Ammon's horn (tissue), 1 donor: Measurements from ENCODE around the gene SRRD.
A peak's percentile ranks its signal among the peaks of the same experiment; 100 is the strongest.

Experiments
- DNase-seq: peaks from one replicate; pipeline ENCODE4 v3.0.0-alpha.2; 2016; ENCODE audit warnings: low spot score

Gene SRRD

GRCh38 chr22:26482161-26482560 is 1.5 kb upstream of the SRRD start:
- no peak for DNase-seq

- DNase-seq, result no peak
These were observed 636 bp upstream of the SRRD start for GRCh38 chr22:26483043-26483438.

- DNase-seq, result no peak
These were observed 656 bp downstream of the SRRD start for GRCh38 chr22:26484360-26484706.

GRCh38 chr22:26485013-26485412 is 1.3 kb downstream of the SRRD start:
- DNase-seq, result no peak

- DNase-seq, result no peak
These were observed 2.2 kb downstream of the SRRD start for GRCh38 chr22:26485806-26486390.

- no peak for DNase-seq
These were observed 2.7 kb downstream of the SRRD start for GRCh38 chr22:26486394-26486793.

- DNase-seq, result no peak
These were observed 4.3 kb downstream of the SRRD start for GRCh38 chr22:26487996-26488395.

- DNase-seq, result no peak
These were observed 5.9 kb downstream of the SRRD start for GRCh38 chr22:26489447-26490036.

- DNase-seq, result no peak
These were observed 8.5 kb downstream of the SRRD start for GRCh38 chr22:26492220-26492619.

GRCh38 chr22:26494506-26494905 is 10.8 kb downstream of the SRRD start:
- no peak for DNase-seq

- no peak for DNase-seq
These were observed 12.8 kb downstream of the SRRD start for GRCh38 chr22:26496456-26496855.

GRCh38 chr22:26499188-26499703 is 15.6 kb downstream of the SRRD start:
- DNase-seq, result no peak

GRCh38 chr22:26501996-26502395 is 18.3 kb downstream of the SRRD start:
- DNase-seq, result no peak

- DNase-seq, result peak; percentile 66
These were observed 19.2 kb downstream of the SRRD start for GRCh38 chr22:26502688-26503561.

GRCh38 chr22:26503758-26504157 is 20.1 kb downstream of the SRRD start:
- DNase-seq, result no peak

- DNase-seq, result no peak
These were observed 24.5 kb downstream of the SRRD start for GRCh38 chr22:26508148-26508547.

GRCh38 chr22:26512149-26512793 is 28.6 kb downstream of the SRRD start, which contains the start of gene TFIP11:
Gene TFIP11 (minus strand): TSS chr22:26512473. CDS start chr22:26510272, 2,201 bp downstream.
- DNase-seq, result peak; percentile 96

- DNase-seq, result no peak
These were observed 30.2 kb downstream of the SRRD start for GRCh38 chr22:26513838-26514237.

GRCh38 chr22:26514419-26515161 is 30.9 kb downstream of the SRRD start:
- no peak for DNase-seq

GRCh38 chr22:26515931-26516330 is 32.3 kb downstream of the SRRD start:
- DNase-seq, result no peak

GRCh38 chr22:26516503-26516902 is 32.8 kb downstream of the SRRD start:
- no peak for DNase-seq

- DNase-seq, result no peak
These were observed 33.8 kb downstream of the SRRD start for GRCh38 chr22:26517429-26517828.
